Stimulated activated CD8-positive, alpha-beta memory T cell treated with anti-CD3 and anti-CD28 coated beads, Interleukin-4, amount 100 ng/mL, for 24 hours (primary cell): ENCODE measurements around the gene PRLR.
"Not testable (repeated sequence)": the region's sequence is repeated elsewhere in the genome, so short reads cannot be mapped to it uniquely, and the experiment has no call there.

Source experiments
- DNase-seq: peaks from one replicate; pipeline ENCODE4 v3.0.0-alpha.2; 2020; ENCODE audit warnings: low read depth

The PRLR gene

GRCh38 chr5:35230038-35230611 lies at the start of gene PRLR:
TSS of gene PRLR (minus strand) at chr5:35230487. CDS start at chr5:35089620, 140,867 bp downstream.
- no peak for DNase-seq

- DNase-seq = no peak
These were observed 44.7 kb upstream of the PRLR start for GRCh38 chr5:35274839-35275509.

- DNase-seq = no peak
These were observed 38.7 kb upstream of the PRLR start for GRCh38 chr5:35269006-35269405.

GRCh38 chr5:35266276-35266675 lies 36.0 kb upstream of the PRLR start:
- DNase-seq = no peak

GRCh38 chr5:35264509-35264908 lies 34.2 kb upstream of the PRLR start:
- no peak for DNase-seq

- no peak for DNase-seq
These were observed 33.1 kb upstream of the PRLR start for GRCh38 chr5:35263266-35263877.

- DNase-seq = no peak
These were observed 23.3 kb upstream of the PRLR start for GRCh38 chr5:35253582-35253981.

- no peak for DNase-seq
These were observed 22.7 kb upstream of the PRLR start for GRCh38 chr5:35252963-35253362.

- no peak for DNase-seq
These were observed 18.8 kb upstream of the PRLR start for GRCh38 chr5:35248843-35249780.

GRCh38 chr5:35247648-35248034 lies 17.4 kb upstream of the PRLR start:
- DNase-seq = no peak

GRCh38 chr5:35246900-35247647 lies 16.8 kb upstream of the PRLR start:
- no peak for DNase-seq

- DNase-seq = no peak
These were observed 16.1 kb upstream of the PRLR start for GRCh38 chr5:35246411-35246810.

- DNase-seq = not testable (repeated sequence)
These were observed 15.1 kb upstream of the PRLR start for GRCh38 chr5:35245371-35245770.

GRCh38 chr5:35244171-35244570 lies 13.9 kb upstream of the PRLR start:
- DNase-seq = no peak

- DNase-seq = no peak
These were observed 12.5 kb upstream of the PRLR start for GRCh38 chr5:35242702-35243258.

GRCh38 chr5:35240892-35241291 lies 10.6 kb upstream of the PRLR start:
- no peak for DNase-seq

GRCh38 chr5:35239911-35240610 lies 9.8 kb upstream of the PRLR start:
- DNase-seq = no peak

GRCh38 chr5:35239476-35239875 lies 9.2 kb upstream of the PRLR start:
- no peak for DNase-seq

GRCh38 chr5:35237580-35238376 lies 7.5 kb upstream of the PRLR start:
- no peak for DNase-seq

- no peak for DNase-seq
These were observed 6.5 kb upstream of the PRLR start for GRCh38 chr5:35236770-35237169.
